Mammary epithelial cell (primary cell): ENCODE data around the gene ADAM12.

Experiments
- CTCF ChIP-seq, 2 donors: IDR thresholded peaks in 1 of 2; conservative IDR thresholded peaks in 1 of 2; 2 replicates each; pipeline ENCODE4 v1.5.1; 2011 to 2012; ENCODE audit warnings: inconsistent platforms in 2 of 2, low read length in 2 of 2, mild to moderate bottlenecking in 2 of 2, control low read depth in 1 of 2, low read depth in 1 of 2; ENCODE audit not compliant: insufficient read depth in 1 of 2; ENCODE audit errors: extremely low read depth in 1 of 2
- EZH2 ChIP-seq: IDR thresholded peaks from 2 replicates; pipeline ENCODE4 v1.6.1; 2012; ENCODE audit warnings: low read length, inconsistent platforms, borderline replicate concordance

- TF ChIP-seq CTCF (conservative IDR thresholded peaks at IDR 0.05 in 1 of 2, IDR thresholded peaks at IDR 0.05 in 1 of 2; ENCODE audit: extremely low read depth in 1 of 2, insufficient read depth in 1 of 2, low read depth in 1 of 2, low read length in 2 of 2), result no peak
- TF ChIP-seq EZH2, result no peak
Measured at GRCh38 chr10:126221874-126222273, 166.4 kb downstream of the ADAM12 start.
